Ramos (cell line): ENCODE data around the gene PLCB4.

ENCODE experiments used
- in situ Hi-C: fragments of 300-500 bp; cut with MboI; formaldehyde crosslinking; loops from one replicate; pipeline ENCODE4 v1.14.3; 2022; ENCODE audit warnings: low sequenced_read_pairs; ENCODE audit not compliant: unreplicated experiment

Gene PLCB4

GRCh38 chr20:9093218-9093957, 24.5 kb downstream of the PLCB4 start:
- in situ Hi-C loops: no loop called here

- in situ Hi-C loops: no loop called here
These were observed 30.5 kb downstream of the PLCB4 start for GRCh38 chr20:9099372-9099771.

GRCh38 chr20:9100691-9101090, 31.8 kb downstream of the PLCB4 start:
- in situ Hi-C loops: no loop called here

DNA sequence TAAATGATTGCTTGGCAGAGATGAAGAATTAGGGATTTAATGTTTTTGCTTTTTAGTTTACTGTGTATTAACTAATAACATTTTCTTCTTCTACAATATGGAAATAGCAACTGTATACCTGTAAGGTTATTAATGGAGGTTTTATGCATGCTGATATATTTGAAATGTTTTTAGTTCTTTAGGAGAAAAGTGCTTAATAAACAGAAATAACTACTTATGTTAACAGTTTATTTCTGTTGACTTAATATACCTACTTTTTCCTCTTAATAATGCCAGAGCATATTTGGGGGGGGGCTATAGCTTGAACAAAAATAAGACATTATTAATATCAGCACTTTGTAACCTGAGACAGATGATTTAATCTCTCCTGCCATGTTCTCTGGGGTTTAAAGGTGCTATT, 33.6 kb downstream of the PLCB4 start:
- in situ Hi-C loops: no loop called here

DNA sequence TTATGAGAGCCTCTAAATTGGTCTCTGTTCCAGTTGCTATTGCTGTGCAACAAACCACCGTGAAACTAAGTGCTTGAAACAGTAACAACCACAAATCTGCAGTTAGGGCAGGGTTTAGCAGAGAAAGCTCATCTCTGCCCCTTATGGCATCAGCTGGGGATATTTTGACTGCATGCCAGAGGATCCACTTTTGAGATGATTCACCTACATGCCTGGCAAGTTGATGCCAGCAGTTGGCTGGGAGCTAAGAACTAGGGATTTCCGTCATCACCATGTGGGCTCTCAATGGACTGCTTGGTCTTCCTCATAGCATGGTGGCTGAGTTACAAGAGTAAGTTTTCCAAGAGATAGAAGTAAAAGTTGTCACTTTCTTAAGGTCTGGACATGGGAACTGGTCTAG, 35.1 kb downstream of the PLCB4 start:
- in situ Hi-C loops: no loop called here

GRCh38 chr20:9108260-9108659, 39.4 kb downstream of the PLCB4 start:
- in situ Hi-C loops: no loop called here

DNA sequence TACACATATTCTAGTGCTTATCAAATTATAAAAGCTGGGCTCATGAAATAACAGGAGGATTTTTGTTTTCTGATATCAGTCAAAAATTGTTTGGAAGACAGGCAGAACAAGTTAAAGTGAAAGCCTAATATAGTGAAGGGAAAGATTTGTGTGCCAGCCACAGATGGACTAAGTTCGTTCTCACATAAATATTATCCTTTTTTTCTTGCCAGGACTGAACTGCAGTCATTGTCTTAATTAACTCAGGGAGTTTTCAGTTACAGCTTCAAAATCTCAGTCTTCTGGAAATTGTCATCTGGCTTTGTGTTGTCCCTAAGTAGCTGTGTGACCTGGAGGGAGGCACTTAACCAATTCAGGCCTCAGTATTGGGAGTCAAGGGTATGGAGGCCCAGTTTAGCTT, 40.7 kb downstream of the PLCB4 start:
- in situ Hi-C loops: no loop called here

DNA sequence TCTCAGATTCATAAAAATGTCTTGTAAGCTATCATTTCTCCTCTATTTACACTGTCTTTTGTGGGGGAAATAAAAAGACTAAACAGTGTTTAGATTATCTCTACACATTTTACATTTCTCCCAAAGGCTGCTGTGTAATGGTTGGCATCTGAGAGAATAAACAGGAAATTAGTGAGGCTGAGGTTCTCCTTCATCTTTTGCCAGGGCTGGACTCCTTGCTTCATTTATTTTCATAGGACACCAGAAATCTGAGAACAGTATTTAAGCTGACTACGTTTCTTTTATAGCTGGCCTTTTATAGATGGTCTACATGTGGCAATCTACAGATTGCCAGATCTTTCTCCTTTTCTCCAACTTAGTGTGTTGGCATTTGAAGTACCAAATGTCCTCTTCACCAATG, 41.5 kb downstream of the PLCB4 start:
- in situ Hi-C loops: no loop called here

GRCh38 chr20:9110916-9111432, 42.1 kb downstream of the PLCB4 start:
- in situ Hi-C loops: no loop called here

GRCh38 chr20:9112541-9113515, 43.9 kb downstream of the PLCB4 start:
- in situ Hi-C loops: no loop called here

GRCh38 chr20:9114709-9115108, 45.8 kb downstream of the PLCB4 start:
- in situ Hi-C loops: no loop called here

GRCh38 chr20:9117548-9117947, 48.7 kb downstream of the PLCB4 start:
- in situ Hi-C loops: no loop called here

DNA sequence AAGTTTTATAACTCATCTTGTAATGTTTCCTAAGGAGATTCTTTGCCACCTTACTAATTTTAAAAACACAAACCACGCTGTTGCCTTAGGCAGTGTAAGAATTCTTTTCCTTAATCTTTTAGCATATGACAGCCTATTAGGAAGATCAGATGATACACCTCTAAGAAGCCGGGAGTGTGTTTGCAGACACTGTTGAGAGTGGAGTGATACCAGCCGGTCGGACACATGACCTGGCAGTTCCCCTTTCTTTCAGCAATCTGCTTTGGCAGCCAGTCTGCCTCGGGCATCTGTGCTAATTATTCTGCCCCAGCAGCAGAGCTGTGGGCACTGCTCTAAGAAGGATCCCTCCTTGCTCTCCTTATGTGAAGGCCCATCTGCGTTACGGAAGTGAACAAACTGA, 50.9 kb downstream of the PLCB4 start:
- in situ Hi-C loops: no loop called here

DNA sequence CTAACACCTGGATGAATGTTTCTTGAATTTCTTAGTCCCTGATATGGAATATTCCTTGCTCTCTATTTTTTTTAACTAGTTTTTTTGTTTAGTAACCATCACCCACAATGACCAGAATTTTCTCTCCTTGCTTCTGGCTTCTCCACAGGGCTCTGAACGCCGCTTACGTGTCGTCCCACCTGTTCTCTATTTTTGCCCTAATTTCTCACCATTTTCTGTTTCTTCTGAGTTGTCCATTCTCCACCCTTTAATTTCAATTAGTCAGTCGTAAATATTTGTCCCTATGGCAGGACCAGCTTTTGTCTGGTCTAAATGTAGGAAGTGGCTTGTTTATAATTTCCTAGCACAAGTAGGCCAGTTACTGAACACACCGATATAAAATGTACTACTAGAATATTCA, 52.3 kb downstream of the PLCB4 start:
- in situ Hi-C loops: no loop called here

DNA sequence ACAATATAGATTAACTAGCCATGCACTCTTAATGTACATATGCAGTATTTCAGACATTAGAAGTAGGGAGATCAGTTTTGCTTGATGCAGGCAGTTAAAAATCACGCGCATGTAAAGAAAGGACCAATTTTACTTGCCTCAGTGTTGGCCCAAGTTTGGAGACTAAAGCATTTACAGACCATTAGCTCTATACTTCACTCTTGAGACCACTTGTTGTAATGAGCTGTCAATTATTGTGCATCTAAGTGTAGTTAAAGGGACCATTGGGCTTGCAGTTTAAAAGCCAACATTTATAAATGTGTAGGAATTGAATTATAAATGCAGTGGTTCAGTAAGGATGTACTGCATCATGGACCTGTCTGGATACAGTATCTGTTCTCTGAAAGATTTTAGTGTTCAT, 53.7 kb downstream of the PLCB4 start:
- in situ Hi-C loops: no loop called here

- in situ Hi-C loops: no loop called here
These were observed 57.6 kb downstream of the PLCB4 start for GRCh38 chr20:9126527-9126926.

DNA sequence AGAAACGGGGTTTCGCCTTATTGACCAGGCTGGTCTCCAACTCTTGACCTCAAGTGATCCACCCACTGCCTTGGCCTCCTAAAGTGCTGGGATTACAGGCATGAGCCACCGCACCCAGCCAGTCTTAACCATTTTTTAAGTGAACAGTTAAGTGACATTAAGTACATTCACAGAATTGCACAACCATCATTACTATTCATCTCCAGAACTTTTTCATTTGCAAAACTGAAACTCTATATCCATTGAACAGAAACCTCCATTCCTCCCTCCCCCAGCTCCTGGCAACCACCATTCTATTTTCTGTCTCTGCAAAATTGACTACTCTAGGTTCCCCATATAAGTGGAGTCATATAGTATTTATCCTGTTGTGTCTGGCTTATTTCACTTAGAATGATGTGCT, 59.7 kb downstream of the PLCB4 start:
- in situ Hi-C loops: no loop called here

DNA sequence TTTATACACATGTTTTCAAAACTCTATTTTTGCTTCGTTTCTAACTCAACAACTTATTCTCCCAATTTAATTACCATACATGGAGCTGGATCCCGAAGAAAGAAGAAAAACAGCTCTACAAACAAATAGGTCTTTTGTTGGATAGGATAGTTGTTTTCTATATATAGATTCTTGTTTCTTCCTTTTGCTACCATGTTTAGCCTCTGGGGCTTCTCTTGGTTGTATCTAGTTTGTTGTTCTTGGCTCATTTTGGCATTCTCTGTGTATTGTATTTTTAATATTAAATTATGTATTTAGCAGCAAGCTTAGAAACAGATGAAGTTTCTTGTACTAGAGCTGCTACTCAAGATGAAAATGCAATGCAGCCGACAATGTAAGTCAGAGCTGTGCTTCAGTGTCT, 60.9 kb downstream of the PLCB4 start:
- in situ Hi-C loops: no loop called here

GRCh38 chr20:9130521-9130920, 61.6 kb downstream of the PLCB4 start:
- in situ Hi-C loops: no loop called here

- in situ Hi-C loops: no loop called here
These were observed 63.0 kb downstream of the PLCB4 start for GRCh38 chr20:9131841-9132240.

GRCh38 chr20:9134346-9134745, 65.5 kb downstream of the PLCB4 start:
- in situ Hi-C loops: no loop called here
